Endothelial cell of umbilical vein (primary cell): Measurements from ENCODE around the gene CCNC. TPM values are rescaled to one million over a fixed set of nuclear protein-coding genes. Genes with fewer than 3 reads are reported as not detected.

Source experiments
- BruUV-seq: library from RNA; stranded (reverse); fragments of 400-500 nt; replicated peaks from 2 replicates; lab custom pipeline; 2021; lab: Mats Ljungman, UMichigan
- CTCF ChIA-PET: fragments of 300-600, 350-600 bp; sonication (Branson Sonifier 250); formaldehyde crosslinking; loops from one replicate; lab custom pipeline; 2021; ENCODE audit warnings: antibody characterized with exemption, inconsistent platforms; lab: Charles Lee
- POLR2A ChIA-PET: fragments of 300-600, 350-600 bp; sonication (Branson Sonifier 250); formaldehyde crosslinking; loops from one replicate; lab custom pipeline; 2021; ENCODE audit warnings: antibody characterized with exemption, inconsistent platforms; lab: Charles Lee
- DNase-seq: peaks from one replicate; pipeline ENCODE4 v3.0.0-alpha.2; 2011; ENCODE audit warnings: low read depth, low spot score
- FAIRE-seq: peaks from 2 replicates; lab custom pipeline; 2011; peaks lifted over from hg19 to GRCh38; lab: Jason Lieb, UNC
- H2AFZ ChIP-seq: 2 replicates; pipeline ENCODE4 v1.6.0; 2012; ENCODE audit warnings: low read depth, low read length, control low read depth, inconsistent platforms
- H3K27ac ChIP-seq: 2 replicates; pipeline ENCODE4 v1.5.1; 2011; ENCODE audit warnings: low read depth, mild to moderate bottlenecking, control low read depth, low read length, moderate library complexity; ENCODE audit not compliant: insufficient read depth
- H3K27me3 ChIP-seq, 2 experiments: 2 replicates each; pipeline versions ENCODE4 v1.6.0 to v1.6.1; 2011; ENCODE audit warnings: low read length in 2 of 2, mixed read lengths in 1 of 2; ENCODE audit not compliant: control insufficient read depth in 2 of 2, insufficient read depth in 2 of 2
- H3K36me3 ChIP-seq, 2 experiments: 2 replicates in 1 of 2; 3 replicates in 1 of 2; pipeline ENCODE4 v1.5.1; 2011; ENCODE audit warnings: low read length in 2 of 2, mild to moderate bottlenecking in 1 of 2, moderate library complexity in 1 of 2; ENCODE audit not compliant: control insufficient read depth in 2 of 2, insufficient read depth in 2 of 2; ENCODE audit errors: extremely low read depth in 1 of 2
- H3K4me1 ChIP-seq: 3 replicates; pipeline ENCODE4 v1.5.1; 2011; ENCODE audit warnings: mild to moderate bottlenecking, low read length; ENCODE audit not compliant: control insufficient read depth, insufficient read depth; ENCODE audit errors: extremely low read depth
- H3K4me2 ChIP-seq: 2 replicates; pipeline ENCODE4 v1.6.1; 2011; ENCODE audit warnings: low read length, control low read depth, mixed read lengths; ENCODE audit not compliant: insufficient read depth
- H3K4me3 ChIP-seq, 3 experiments: fragments of 200-600 bp in 1 of 3; sonication (generic), shearing (Covaris generic) in 1 of 3; replicated peaks in 1 of 3; 2 replicates each; pipeline ENCODE4 v1.5.1; 2011 to 2016; ENCODE audit warnings: control low read depth in 3 of 3, low read length in 3 of 3, mild to moderate bottlenecking in 2 of 3, inconsistent platforms in 1 of 3, low read depth in 1 of 3, moderate library complexity in 1 of 3; ENCODE audit not compliant: insufficient read depth in 1 of 3
- H3K79me2 ChIP-seq: 2 replicates; pipeline ENCODE4 v1.6.0; 2012; ENCODE audit warnings: low read length, inconsistent platforms; ENCODE audit not compliant: control insufficient read depth, insufficient read depth
- H3K9ac ChIP-seq: replicated peaks from 2 replicates; pipeline ENCODE3; 2011; ENCODE audit warnings: low read length, control low read depth; ENCODE audit not compliant: insufficient read depth; ENCODE audit errors: extremely low read depth
- H3K9me1 ChIP-seq: replicated peaks from 3 replicates; pipeline ENCODE4 v1.6.0; 2011; ENCODE audit warnings: mild to moderate bottlenecking, low read length; ENCODE audit not compliant: control insufficient read depth, insufficient read depth; ENCODE audit errors: extremely low read depth
- H3K9me3 ChIP-seq: replicated peaks from 2 replicates; pipeline ENCODE4 v1.5.1; 2012; ENCODE audit warnings: low read length, inconsistent platforms; ENCODE audit not compliant: control insufficient read depth, insufficient read depth
- H4K20me1 ChIP-seq: replicated peaks from 2 replicates; pipeline ENCODE3; 2011; ENCODE audit warnings: mild to moderate bottlenecking, low read length; ENCODE audit not compliant: control insufficient read depth, insufficient read depth; ENCODE audit errors: extremely low read depth
- CTCF ChIP-seq, 2 donors: IDR thresholded peaks; 1 replicate in 1 of 2; 2 replicates in 1 of 2; pipeline ENCODE4 v1.5.1; 2011; ENCODE audit warnings: low read length in 2 of 2, mild to moderate bottlenecking in 2 of 2, moderate library complexity in 2 of 2, control low read depth in 1 of 2, inconsistent platforms in 1 of 2, low read depth in 1 of 2; ENCODE audit not compliant: insufficient read depth in 1 of 2; ENCODE audit errors: extremely low read depth in 1 of 2
- EZH2 ChIP-seq: IDR thresholded peaks from 2 replicates; pipeline ENCODE4 v1.6.1; 2012; ENCODE audit warnings: borderline replicate concordance, low read depth, mild to moderate bottlenecking, moderate library complexity, low read length, inconsistent platforms; ENCODE audit not compliant: severe bottlenecking
- FOS ChIP-seq: IDR thresholded peaks from 2 replicates; pipeline ENCODE4 v1.6.1; 2011; ENCODE audit warnings: mild to moderate bottlenecking, low read length, moderate library complexity, borderline replicate concordance; ENCODE audit not compliant: insufficient read depth
- GATA2 ChIP-seq: IDR thresholded peaks from 2 replicates; pipeline ENCODE4 v1.7.0; 2011; ENCODE audit warnings: low read depth, mild to moderate bottlenecking, moderate library complexity, mixed read lengths, low read length; ENCODE audit not compliant: insufficient read length, insufficient read depth
- JUN ChIP-seq: IDR thresholded peaks from 2 replicates; pipeline ENCODE4 v1.6.1; 2011; ENCODE audit warnings: borderline replicate concordance, low read depth; ENCODE audit not compliant: insufficient read length, insufficient read depth
- MAX ChIP-seq: IDR thresholded peaks from 2 replicates; pipeline ENCODE4 v1.6.1; 2011; ENCODE audit not compliant: insufficient read depth, insufficient read length
- MYC ChIP-seq: IDR thresholded peaks from one replicate; pipeline ENCODE4 v1.6.1; 2011; ENCODE audit warnings: mild to moderate bottlenecking, low read depth, low read length
- POLR2A ChIP-seq: IDR thresholded peaks from 2 replicates; pipeline ENCODE4 v1.6.1; 2012; ENCODE audit warnings: low read depth, mild to moderate bottlenecking, control low read depth, low read length
- POLR2AphosphoS5 ChIP-seq: IDR thresholded peaks from 2 replicates; pipeline ENCODE4 v1.6.1; 2012; ENCODE audit warnings: low read depth, mild to moderate bottlenecking, control low read depth, low read length, moderate library complexity; ENCODE audit not compliant: insufficient read depth
- dilution Hi-C: fragments of 300-500 bp; cut with MboI; formaldehyde crosslinking; loops from one replicate; pipeline ENCODE4 v1.15.0; 2019; ENCODE audit warnings: low sequenced_read_pairs; ENCODE audit not compliant: extremely low pct_ligation_motif_present
- intact Hi-C: fragments of 100-400 bp; cut with micrococcal nuclease; formaldehyde crosslinking; loops from one replicate; pipeline ENCODE4 v1.10.0; 2022
- polyA plus RNA-seq, 4 experiments: library from polyadenylated mRNA; depleted of rRNA in 3 of 4; stranded (reverse) in 3 of 4; unstranded in 1 of 4; fragments of >200 nt; gene quantifications; 2 replicates each; pipeline versions ENCODE4 v1.2.1 to v1.2.3, GENCODE V29; 2011 to 2012; ENCODE audit warnings: missing spikeins in 1 of 4
- total RNA-seq: library from RNA; stranded (reverse); gene quantifications from 2 replicates; pipeline ENCODE4 v1.2.3, GENCODE V29; 2021

Gene CCNC
- total and polyA plus RNA-seq, 2 donors (not counting 3 experiments of a cell fraction or from before 2014, with no cell fraction given), result 18.2 to 53.5 TPM

GRCh38 chr6:99543968-99544367 lies 24.5 kb downstream of the CCNC start:
- intact Hi-C loops, result no loop called here
- no peak for FAIRE-seq

More at GRCh38 chr6:99543968-99544367, 24.5 kb downstream of the CCNC start:
- no peak for TF ChIP-seq GATA2
- TF ChIP-seq CTCF (IDR thresholded peaks at IDR 0.05; ENCODE audit: extremely low read depth in 1 of 2, insufficient read depth in 1 of 2, low read depth in 1 of 2, low read length in 2 of 2), result no peak
- no peak for TF ChIP-seq EZH2
- TF ChIP-seq POLR2AphosphoS5, result no peak
- TF ChIP-seq MAX, result no peak
- no peak for TF ChIP-seq FOS
- no peak for TF ChIP-seq POLR2A
- TF ChIP-seq MYC, result no peak
- TF ChIP-seq JUN, result no peak
- H3K27ac ChIP-seq, result no peak overlapping the region
- CTCF ChIA-PET, result no interaction called here
- H4K20me1 ChIP-seq, result peaks cover 2% of the 10 kb centered on the region
- no peak overlapping the region for H3K9ac ChIP-seq
- H3K79me2 ChIP-seq, result no peaks in the 10 kb centered on the region
- H3K4me3 ChIP-seq, result no peak overlapping the region
- H3K9me3 ChIP-seq, result no peaks in the 10 kb centered on the region
- POLR2A ChIA-PET, result no interaction called here
- no peaks in the 10 kb centered on the region for H3K27me3 ChIP-seq
- dilution Hi-C loops, result no loop called here
- H3K9me1 ChIP-seq, result no peaks in the 10 kb centered on the region
- no peak overlapping the region for H3K4me2 ChIP-seq
- H3K4me1 ChIP-seq, result peaks cover 4% of the 10 kb centered on the region
- H2AFZ ChIP-seq, result no peak overlapping the region
- no peak for DNase-seq
- BruUV-seq, result no TSS peak
- H3K36me3 ChIP-seq, result peaks cover 2 to 16% of the 10 kb centered on the region in 2 experiments
